GM18511 (cell line): Measurements from ENCODE around the gene POLR1A.
"Not testable (repeated sequence)": the region's sequence is repeated elsewhere in the genome, so short reads cannot be mapped to it uniquely, and the experiment has no call there.

Source experiments
- ATAC-seq: cut with Tn5 transposase; IDR thresholded peaks from one replicate; pipeline ENCODE4 v1.9.1; 2021; ENCODE audit warnings: mild to moderate bottlenecking, moderate library complexity; ENCODE audit not compliant: unreplicated experiment

Gene POLR1A

DNA sequence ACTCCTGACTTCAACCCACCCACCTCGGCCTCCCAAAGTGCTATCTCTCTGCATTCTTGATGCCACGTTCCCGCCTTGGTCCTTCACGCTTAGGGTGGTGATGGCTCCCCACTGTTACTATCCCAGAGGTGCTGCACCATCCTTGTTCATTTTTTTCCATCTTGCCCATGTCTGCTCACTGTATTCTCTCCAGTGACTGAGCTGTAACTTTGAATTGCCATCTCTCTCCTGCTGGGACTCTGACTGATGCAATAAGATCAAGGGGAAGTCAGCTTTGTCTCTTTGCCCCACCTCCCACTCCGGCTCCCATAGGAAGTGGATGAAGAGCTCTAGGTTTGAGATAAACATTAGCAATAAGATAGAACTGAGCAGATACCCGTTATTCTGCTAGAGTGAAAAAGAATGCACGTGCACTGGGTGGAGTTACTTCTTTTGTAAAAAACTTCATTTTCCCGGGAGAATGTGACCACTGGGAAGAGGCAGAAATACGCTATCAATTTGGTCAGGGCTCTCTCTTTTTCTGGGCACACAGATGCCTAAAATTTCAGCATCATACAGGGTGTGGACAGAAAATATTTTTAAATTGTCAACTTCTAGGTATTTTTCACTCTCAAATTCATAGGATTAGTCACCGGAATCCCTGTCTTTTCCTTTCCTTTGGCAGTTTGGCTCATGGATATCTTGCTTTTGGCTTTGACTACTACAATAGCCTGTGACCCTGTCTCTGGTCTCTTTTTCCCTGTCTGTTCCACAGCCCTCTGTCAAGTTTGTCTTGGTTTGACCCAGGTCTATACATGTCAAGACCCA is 105.4 kb downstream of the POLR1A start:
- ATAC-seq, result no peak

DNA sequence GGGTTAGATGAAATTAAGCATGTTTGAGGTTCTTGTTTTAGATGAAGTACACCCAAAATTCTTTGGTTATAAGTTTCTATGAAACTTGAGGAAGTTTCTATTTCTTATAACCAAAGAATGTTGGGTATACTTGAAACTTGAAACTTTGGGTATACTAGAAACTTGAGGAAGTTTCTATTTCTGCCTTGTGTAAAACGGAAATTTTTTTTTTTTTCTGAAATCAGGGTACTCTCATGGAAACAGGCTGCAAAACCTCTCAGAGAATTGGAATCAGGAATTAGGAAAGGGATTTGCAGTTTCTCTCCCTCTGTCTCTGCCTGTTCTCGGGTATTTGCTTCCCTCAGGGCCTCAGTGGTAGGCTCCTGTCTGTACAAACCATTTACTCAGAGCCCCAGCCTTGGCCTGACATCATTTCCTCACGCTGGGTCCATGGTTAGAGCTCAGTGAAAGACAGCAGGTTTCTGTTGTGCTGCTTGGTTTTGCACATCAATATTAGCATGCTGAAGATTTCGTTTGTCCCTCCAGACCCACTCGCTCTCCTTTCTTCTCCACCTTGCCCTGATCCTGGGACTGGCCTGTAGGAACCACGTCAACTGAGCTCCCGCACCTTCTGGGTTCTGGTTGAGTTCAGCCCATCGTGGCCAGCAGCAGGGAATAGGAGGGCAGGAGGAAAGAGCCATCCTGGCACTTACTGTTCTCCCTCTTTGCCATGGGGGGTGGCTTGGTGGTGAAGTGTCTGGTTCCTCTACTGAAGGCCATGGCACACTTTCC is 106.4 kb downstream of the POLR1A start:
- ATAC-seq, result peak; percentile 80

DNA sequence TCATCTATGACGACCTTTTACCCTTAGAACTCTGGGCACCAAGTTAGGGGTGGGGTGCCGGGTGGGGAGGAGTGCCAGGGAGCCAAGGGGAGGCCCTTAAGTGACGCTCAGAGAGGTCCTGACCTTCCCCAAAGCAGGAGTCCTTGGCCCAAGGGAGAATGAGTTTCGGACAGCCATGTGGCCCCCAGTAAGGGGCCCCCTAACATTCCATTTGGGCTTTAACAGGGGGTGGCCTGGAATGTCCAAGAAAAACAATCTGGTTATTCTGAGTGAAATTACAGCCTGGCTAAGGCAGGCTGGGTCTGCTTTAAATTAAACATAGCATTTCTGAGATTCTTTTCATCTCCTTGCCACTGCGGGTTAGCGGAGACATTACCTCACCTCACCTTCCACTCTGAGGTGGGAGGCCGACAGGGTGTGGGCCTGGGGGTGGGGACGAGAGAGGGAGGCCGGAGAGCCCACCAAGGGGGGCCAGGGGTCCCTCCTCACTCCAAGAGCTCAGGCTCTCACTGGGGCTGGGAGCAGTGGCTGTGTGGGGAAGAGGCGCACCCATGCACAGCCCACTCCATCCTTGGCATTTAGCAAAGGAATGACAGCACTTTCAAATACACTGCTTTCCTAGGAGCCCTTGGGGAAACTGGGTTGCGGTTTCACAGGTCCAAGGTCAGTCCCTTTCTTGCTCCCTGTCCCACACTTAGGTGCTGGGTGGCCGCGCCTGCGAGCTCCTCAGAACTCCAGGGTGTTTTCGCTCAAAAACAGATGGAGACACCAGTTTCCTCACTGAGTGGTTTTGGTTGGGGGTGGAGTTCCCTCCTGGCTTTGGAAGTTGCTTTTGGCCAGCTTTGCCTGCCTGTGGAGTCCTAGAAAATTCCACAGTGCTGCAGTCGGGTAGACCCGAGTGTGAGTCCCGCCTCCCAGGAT is 107.4 kb downstream of the POLR1A start:
- ATAC-seq, result no peak

- no peak for ATAC-seq
These were observed 108.4 kb downstream of the POLR1A start for GRCh38 chr2:85997017-85997970.

DNA sequence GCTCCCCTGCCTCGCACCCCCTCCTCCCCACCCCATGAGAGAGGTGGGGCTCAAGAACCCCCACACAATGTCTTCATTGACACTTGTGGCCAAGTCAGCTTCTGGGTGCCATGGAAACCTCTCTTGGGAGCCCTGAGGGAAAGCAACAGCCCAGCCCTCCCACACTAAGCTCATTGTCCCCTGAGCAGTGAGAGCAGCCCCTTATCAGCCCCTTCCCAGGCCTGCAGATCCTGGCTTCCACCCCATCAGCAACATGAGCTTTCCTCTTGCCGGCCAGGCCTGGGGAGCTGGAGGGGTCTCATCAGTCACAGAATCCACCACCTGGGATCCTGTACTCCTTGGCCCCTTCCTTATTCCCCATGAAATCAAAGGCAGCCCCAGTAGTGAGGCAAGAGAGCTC is 109.1 kb downstream of the POLR1A start:
- no peak for ATAC-seq

DNA sequence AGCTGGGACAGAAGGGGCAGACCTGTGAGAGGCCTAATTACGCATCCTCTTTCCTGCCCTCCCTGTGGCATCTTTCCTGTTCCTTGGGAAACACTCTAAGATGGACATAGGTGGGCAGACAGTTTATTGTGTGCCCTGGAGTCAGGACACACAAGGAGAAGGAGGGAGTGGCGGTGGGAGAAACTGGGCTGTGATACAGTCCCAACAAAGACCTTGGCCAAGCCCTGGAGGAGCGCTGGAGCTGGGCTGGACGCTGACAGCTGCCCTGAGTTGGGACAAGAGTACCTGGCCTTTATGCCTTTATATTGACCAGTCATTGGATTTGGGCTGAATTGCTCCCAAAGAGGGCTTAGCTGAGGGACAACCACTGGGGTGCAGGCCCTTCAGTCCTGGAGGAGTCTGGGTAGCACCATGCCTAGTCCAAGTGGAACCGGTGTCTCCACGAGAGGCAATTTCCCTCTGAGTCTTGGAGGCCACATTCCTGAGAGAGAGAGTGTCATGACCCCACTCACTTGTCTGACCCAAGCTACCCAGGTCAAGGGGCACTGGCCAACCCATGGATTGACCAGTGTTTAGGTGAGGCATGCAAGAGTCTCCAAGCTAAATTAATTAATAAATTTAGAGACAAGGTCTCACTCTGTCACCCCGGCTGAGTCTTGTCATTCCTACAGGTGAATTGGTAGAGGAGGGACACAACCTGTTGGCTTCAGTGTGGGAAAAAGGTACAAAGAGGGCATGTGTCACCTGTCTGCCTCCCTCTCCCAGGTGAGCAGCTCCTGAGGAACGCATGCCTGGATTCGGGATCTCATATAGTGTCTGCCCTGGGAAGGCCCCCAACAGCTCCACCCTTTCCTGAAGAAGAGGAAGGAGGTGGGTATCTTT is 109.8 kb downstream of the POLR1A start:
- ATAC-seq, result no peak

DNA sequence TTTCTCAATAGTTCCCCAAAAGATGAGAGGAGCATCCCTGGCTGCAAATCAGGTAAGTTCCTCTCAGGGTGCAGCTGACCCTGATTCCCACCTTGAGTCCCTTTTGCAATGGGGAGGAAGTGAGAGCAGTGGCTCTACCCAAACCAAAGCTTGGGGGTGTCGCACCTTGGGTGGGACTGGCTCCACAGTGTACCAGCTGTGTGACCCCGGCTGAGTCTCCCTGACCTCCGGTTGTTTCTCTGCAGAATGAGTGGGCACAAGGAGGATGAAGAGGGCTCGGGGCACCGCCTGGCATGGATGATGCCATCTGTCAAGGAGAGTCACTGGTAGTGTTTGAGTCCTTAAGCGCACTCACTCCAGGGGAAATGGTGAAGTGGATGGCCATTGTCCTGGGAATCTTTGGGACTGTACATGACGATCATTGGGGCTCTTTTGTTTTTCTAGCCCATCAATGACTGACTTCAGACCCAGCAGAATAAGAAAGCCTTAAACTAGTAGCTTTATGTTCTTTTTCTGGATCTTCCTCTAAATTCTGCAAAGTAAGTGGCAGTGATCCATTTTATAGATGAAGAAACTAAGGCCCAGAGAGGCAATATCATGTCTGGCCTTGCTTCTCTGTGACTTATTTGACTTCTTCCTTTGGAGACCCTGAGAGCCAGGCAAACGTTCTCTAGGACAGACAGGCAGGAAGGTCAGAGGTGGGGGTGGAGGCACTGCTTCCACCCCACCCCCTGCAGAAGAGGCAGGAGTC is 110.6 kb downstream of the POLR1A start:
- ATAC-seq, result no peak

DNA sequence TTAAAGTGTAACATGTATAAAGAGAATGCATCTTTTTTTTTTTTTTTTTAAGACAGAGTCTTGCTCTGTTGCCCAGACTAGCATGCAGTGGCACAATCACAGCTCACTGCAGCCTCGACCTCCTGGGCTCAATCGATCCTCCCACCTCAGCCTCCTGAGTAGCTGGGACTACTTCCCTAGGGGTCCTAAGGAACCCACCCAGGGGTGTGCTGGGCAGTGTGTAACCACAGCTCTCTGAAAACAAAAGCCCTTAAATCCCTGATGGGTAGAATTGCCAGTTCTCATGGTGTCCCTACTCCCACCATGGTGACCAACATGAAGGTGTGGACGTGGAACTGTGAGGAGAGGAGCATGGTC is 111.3 kb downstream of the POLR1A start:
- peak; percentile 14 for ATAC-seq

- no peak for ATAC-seq
These were observed 113.1 kb downstream of the POLR1A start for GRCh38 chr2:85992611-85993010.

- not testable (repeated sequence) for ATAC-seq
These were observed 113.6 kb downstream of the POLR1A start for GRCh38 chr2:85992053-85992452.

DNA sequence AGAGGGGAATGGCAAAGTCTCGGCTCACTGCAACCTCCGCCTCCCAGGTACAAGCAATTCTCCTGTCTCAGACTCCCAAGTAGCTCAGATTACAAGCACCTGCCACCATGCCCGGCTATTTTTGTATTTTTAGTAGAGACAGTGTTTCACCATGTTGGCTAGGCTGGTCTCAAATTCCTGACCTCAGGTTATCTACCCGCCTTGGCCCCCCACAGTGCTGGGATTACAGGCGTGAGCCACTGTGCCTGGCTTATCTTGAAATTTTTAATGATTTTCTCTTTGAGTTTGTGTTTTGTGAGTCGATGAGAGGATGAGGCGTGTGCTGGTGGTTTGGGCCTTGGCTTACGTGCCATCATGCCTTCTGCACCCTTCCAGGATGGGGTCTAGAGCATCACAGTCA is 115.6 kb downstream of the POLR1A start:
- ATAC-seq, result no peak

DNA sequence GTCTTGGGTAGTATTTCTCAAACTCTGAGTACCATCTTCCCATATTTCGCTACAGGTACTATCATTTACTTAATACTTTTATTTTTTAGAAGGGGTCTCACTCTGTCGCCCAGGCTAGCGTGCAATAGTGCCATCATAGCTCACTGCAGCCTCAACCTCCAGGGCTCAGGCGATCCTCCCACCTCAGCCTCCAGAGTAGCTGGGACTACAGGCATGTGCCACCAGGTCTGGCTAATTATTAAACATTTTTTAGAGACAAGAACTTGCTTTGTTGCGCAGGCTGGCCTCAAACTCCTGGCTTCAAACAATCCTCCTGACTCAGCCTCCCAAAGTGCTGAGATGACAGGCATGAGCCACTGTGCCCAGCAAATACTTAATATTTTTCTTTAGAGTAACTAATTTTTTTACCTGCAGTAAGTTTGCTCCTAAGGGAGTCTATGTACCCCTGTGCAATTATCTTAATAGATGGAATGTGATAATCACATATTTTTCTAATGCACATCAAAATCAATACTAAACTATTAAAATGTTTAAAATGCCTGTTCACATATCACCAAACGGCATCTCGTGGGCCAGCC is 116.3 kb downstream of the POLR1A start:
- ATAC-seq, result no peak

GRCh38 chr2:85988914-85989270 is 116.8 kb downstream of the POLR1A start:
- ATAC-seq, result no peak

- ATAC-seq, result no peak
These were observed 117.3 kb downstream of the POLR1A start for GRCh38 chr2:85988175-85988913.

DNA sequence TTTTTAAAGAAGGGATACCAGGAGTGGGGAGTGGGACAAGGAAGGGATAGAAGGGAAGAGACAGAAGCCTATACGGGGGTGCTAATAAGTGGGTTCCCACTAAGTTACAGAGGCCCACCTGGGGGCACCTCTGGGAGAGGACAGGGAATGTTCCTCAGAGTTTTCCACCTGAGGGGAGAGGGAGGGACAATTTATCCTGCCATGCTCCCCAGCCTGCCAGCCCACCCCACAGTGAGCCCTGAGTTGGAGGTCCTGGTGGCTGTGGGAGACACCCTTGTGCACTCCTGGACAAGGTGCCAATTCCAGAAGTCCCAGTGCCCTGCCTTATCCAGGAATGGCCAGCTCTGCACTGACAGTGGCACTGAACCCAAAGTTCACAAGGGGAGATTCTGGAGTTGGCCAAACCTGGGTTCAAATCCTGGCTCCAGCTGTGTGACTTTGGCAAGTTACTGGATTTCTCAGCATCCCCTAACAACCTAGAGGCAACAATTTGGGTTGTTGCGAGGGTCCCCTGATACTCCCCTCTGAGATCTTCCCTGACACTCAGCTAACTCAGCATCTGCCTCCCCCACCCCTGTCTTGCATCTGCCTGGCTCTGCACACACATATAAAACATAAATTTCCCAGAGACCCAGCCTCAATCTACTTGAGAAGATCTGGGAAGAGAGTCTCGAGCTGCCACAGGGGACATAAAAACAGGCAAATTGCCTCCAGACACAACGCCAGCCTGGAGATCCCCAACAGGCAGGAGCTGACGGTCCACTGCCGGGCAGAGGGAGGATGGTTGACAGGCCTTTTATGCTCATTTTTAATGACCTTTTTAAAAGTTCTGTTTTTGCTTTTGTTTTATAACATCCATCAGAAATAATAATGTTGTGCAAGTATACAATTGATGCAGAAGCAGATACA is 118.2 kb downstream of the POLR1A start:
- no peak for ATAC-seq

- no peak for ATAC-seq
These were observed 119.6 kb downstream of the POLR1A start for GRCh38 chr2:85986121-85986520.
